HG03442 (cell line): ENCODE data around the gene SKAP2.
A peak's percentile ranks its signal among the peaks of the same experiment; 100 is the strongest.
"Not testable (repeated sequence)": the region's sequence is repeated elsewhere in the genome, so short reads cannot be mapped to it uniquely, and the experiment has no call there.

ENCODE experiments used
- ATAC-seq: cut with Tn5 transposase; IDR thresholded peaks from one replicate; pipeline ENCODE4 v1.9.1; 2021; ENCODE audit warnings: mild to moderate bottlenecking, moderate library complexity; ENCODE audit not compliant: unreplicated experiment

Gene SKAP2

DNA sequence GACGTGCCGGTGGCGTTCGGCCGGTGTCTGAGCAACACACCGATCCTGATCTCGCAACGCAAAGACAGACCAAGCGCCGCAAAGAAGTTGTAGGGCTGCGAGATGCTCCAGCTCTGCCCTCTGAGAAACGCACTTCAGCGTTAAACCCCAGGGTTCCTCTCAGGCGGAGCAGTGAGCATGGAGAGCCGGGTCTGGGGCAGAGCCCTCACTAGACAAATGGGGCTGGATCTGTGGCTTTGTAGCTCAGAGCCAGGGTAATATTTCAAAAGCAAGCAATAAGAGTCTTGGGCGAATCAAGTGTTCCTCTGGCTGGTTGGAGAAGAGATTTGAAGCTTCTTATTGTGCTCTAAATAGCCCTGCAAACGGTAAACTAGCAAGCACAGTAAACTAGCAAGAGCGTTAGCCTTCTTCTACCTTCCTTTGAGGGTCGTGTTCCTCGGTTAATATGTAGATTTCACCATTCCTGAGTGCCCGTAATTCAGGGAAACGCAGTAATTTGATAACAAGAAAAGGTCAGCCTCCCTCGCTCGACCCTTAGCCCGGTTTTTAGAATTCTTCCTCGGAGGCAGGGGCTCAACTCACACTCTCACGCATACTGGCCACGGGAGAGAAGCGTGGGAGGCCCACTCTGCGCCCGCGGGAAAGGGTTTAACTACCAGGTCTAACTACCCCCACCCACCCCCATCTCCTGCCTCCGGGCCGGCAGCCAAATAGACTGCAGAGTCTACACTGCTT, 6.7 kb downstream of the SKAP2 start:
- ATAC-seq = peak; percentile 64

- ATAC-seq = no peak
These were observed 7.3 kb downstream of the SKAP2 start for GRCh38 chr7:26857170-26857505.

- no peak for ATAC-seq
These were observed 8.0 kb downstream of the SKAP2 start for GRCh38 chr7:26856176-26856985.

GRCh38 chr7:26854876-26855855, 9.2 kb downstream of the SKAP2 start:
- no peak for ATAC-seq

DNA sequence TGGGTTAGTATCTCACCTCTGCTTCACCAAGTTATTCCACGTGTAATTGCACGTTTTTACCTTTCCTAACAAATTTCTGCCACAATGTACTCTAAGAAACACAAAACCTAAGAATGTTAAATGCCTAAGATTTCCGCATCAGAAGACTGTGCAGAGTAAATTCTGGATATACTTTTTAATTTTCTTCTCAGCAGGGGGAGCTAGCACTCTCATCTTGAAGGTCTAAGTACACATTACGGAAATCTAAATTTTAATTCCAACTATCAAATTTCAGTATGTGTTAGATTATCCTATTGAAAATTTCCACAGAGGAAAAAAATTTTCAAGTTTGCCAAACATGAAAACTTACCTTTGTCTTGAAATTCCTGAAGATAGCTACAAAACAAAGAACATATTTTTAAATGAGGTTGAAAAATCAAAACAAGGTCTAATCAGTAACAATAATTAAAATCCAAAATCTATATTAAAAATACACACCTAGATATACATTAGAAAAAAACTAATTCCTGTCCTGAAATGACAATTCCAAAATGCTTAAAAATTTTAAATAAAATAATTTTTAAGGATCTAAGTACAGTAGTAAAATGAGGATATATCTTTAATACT, 10.5 kb downstream of the SKAP2 start:
- no peak for ATAC-seq

DNA sequence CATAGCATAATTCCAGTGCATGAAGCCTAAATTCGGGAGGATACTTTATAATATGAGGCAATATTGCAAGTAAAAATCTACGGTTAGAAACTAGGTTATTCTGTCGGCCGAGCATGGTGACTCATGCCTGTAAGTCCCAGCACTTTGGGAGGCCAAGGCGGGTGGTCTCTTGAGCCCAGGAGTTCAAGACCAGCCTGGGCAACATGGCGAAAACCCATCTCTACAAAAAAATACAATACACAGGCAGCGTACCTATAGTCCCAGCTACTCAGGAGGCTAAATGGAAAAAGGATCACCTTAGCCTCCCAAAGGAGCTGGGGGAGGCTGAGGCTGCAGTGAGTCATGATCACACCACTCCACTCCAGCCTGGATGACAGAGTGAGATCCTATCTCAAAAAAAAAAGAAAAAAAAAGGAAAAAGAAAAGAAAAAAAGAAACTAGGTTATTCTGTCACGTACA, 14.2 kb downstream of the SKAP2 start:
- no peak for ATAC-seq

- no peak for ATAC-seq
These were observed 20.7 kb downstream of the SKAP2 start for GRCh38 chr7:26843705-26844104.

GRCh38 chr7:26842897-26843296, 21.5 kb downstream of the SKAP2 start:
- ATAC-seq = no peak

DNA sequence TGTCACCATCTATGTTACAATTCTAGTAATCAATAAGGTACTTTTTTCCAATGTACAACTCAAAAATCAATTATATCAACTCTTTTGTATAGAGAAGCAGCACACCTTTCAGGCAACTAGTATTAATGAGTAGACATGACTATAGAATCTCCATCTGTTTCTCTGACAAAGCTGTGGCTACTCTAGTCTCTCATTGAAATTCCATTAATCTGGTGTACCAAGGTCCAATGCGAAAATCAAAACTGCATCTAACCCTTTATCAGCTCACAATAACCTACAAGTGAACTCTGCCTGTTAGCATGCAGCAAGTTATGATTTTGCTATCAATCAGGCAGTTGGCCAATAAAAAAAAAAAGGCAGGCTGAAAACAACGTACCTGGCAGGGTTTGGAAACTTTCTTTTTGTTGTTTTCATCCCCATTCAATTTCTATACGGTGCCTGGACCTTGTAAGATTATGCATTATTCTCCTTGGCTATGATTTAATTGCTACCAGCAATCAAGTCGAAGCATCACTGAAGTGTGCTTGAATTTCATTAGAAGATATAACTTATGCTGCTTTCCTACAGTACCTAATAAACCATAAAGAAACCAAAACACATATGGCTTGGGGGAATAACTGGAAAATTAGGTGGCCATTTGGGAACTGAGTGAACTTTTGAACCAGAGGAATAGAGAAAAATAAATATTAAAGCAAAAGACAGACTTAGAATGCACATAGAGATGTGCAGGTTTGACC, 23.2 kb downstream of the SKAP2 start:
- no peak for ATAC-seq

DNA sequence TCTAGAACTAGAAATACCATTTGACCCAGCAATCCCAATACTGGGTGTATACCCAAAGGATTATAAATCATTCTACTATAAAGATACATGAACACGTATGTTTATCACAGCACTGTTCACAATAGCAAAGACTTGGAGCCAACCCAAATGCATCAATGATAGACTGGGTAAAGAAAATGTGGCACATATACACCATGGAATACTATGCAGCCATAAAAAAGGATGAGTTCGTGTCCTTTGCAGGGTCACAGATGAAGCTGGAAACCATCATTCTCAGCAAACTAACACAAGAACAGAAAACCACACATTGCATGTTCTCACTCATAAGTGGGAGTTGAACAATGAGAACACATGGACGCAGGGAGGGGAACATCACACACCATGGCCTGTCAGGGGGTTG, 27.6 kb downstream of the SKAP2 start:
- ATAC-seq = not testable (repeated sequence)

- no peak for ATAC-seq
These were observed 49.0 kb downstream of the SKAP2 start for GRCh38 chr7:26815426-26815825.

DNA sequence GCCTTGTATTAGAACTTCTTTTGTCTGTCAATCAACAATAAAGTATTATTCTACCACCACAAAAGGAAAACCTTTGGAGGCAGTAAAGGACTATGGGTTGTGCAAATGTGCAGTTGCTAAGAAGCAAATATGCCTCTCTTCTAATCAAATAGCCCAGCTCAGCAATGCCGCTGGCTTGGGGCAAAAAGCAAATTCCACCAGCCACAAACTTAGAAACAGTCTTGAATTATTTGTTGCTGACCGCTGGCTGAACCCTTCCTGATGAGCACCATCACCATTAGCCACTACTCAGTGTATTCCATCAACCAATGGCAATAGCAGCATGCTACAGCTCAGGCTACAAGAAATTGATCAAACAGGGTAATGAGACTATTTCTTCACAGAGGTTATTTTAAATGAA, 51.0 kb downstream of the SKAP2 start:
- ATAC-seq = no peak

DNA sequence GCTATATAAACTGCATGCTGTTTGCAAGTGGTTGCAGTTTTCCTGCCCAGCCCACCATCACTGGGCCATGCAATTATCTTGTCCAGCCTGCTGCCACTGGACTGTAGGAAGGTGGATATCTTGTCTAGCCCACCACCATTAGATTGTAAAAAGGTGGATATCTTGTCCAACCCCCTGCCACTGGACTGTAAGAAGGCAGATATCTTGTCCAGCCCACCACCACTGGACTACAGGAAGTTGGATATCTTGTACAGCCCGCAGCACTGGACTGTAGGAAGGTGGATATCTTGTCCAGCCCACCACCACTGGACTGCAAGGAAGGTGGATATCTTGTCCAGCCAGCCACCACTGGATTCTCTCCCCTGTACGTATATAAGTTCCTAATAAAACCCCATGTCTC, 69.8 kb downstream of the SKAP2 start:
- no peak for ATAC-seq

DNA sequence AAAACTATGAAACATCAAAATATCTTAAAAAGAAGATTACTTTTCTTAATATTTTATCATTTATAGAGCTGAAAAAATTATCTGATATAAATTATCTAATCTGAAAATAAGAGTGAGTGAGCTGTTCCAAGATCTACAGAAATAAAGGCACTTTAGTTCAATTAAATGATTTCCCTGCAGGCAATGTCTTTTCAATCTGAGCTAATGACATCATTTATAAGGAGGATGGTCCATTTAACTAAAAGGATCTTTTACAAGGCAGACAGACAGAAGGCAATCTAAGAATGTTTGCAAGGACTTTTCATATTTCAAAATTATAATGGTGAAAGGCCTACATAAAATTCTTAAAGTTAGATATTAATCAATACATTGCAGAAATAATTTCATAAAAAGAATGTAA, 71.8 kb downstream of the SKAP2 start:
- no peak for ATAC-seq

DNA sequence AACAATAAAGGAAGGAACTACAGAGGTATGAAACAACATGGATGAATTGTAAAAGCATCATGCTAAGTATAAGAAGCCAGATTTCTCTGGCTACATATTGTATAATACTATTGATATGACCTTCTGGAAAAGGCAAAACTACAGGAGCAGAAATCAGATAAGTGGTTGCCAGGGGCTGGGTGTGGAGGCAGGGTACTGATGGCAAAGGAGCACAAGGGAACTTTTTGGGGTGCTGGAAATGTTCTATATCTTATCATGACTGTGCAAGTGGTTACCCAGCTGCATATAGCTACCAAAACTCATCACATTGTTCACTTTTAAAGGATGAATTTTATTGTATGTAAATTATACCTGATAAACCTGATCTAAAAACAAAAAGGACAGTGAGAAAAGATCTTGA, 72.4 kb downstream of the SKAP2 start:
- ATAC-seq = no peak

DNA sequence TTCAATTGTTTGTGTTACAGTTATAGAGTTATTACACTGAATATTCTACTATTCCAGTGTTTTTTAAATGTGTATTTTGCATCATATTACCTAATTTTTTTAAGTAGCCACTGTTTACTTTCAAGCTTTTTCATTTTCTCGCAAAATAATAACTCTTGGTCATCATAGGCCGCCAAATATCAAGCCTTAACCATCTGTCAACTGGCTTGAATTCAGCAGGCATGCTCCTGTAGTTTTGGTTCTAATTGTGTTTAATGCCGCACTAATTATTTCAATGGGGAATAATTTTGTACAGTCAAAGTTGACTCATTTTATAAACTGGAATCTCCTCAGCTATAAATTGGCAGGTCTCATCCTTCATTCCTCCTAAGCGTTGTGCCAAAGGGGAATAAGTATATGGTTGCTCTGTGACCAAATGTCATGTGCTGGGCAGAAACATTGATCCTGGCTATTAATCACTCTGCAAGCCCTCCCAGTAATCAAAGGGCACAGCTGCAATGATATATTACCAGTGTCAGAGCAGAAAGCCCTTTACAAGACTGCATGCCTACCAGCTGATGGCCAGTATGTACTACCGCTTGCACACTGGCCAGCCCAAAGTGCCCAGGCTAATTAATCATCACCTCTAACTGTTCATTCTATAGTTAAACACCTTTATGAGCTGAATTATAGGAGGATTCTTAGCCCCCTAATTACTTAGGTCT, 74.8 kb downstream of the SKAP2 start:
- ATAC-seq = no peak

- ATAC-seq = no peak
These were observed 76.7 kb downstream of the SKAP2 start for GRCh38 chr7:26787701-26788100.

DNA sequence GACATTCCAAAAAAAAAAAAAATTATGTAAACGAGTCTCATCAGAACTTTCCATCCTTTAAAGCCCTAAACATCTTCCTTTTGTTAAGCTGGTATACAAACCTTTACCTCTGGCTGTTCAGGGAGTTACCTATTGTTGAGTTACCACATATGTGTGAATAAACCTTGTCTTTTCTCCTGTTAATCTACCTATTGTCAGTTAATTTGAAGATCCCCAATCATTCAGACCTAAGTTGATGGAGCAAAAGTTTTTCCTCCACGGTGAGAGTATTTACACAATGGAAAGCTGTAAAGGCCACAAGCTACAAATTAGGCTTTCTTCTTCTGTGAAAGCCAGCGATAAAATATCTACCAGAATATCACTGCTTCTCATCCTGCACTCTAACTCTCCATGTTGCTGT, 80.3 kb downstream of the SKAP2 start:
- ATAC-seq = no peak

DNA sequence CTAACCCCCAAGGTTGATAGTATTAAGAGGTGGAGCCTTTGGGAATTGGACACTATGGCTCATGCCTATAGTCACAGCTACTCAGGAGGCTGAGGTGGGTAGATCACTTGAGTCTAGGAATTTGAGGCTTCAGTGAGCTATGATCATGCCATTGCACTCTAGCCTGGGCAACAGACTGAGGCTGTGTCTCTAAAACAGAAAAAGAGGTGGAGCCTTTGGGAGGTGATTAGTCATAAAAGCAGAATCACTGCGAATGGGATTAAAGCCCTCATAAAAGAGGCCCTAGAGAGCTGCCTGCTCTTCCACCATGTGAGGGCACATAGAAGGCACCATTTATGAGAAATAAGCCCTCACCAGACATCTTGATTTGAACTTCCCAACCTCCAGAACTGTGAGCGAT, 81.9 kb downstream of the SKAP2 start:
- no peak for ATAC-seq
